HepG2 (cell line): ENCODE measurements around the gene STOM. TPM values are rescaled to one million over a fixed set of nuclear protein-coding genes. Genes with fewer than 3 reads are reported as not detected.

Experiments used
- RERE ChIP-seq: IDR thresholded peaks from 2 replicates; pipeline ENCODE4 v1.6.1; 2016; ENCODE audit warnings: low read depth, missing genetic modification reagents, missing compliant biosample characterization
- RFX1 ChIP-seq: fragments of 450-650 bp; IDR thresholded peaks from 2 replicates; pipeline ENCODE4 v1.6.1; 2017
- ZFP36 ChIP-seq: fragments of 150-350 bp; IDR thresholded peaks from 2 replicates; pipeline ENCODE4 v1.6.1; 2018; ENCODE audit warnings: borderline replicate concordance, low read length, low read depth; ENCODE audit not compliant: partially characterized antibody
- ZFP36L1 ChIP-seq: sonication (generic); formaldehyde crosslinking; IDR thresholded peaks from 2 replicates; pipeline ENCODE4 v1.8.0; 2022; ENCODE audit warnings: mild to moderate bottlenecking, missing genetic modification reagents, moderate library complexity
- ZNF10 ChIP-seq: sonication (generic); formaldehyde crosslinking; IDR thresholded peaks from 2 replicates; pipeline ENCODE4 v1.4.0; 2020; ENCODE audit warnings: mild to moderate bottlenecking, low read depth, missing genetic modification reagents, borderline replicate concordance
- ZNF44 ChIP-seq: sonication (generic); formaldehyde crosslinking; IDR thresholded peaks from 2 replicates; pipeline ENCODE4 v1.5.1; 2020; ENCODE audit warnings: mild to moderate bottlenecking, missing genetic modification reagents
- ZNF816 ChIP-seq: sonication (generic); formaldehyde crosslinking; IDR thresholded peaks from 2 replicates; pipeline ENCODE4 v1.8.0; 2022; ENCODE audit warnings: missing genetic modification reagents, mild to moderate bottlenecking, borderline replicate concordance
- polyA plus RNA-seq, 8 experiments: library from polyadenylated mRNA; depleted of rRNA in 3 of 8; stranded (reverse) in 7 of 8; unstranded in 1 of 8; fragments of >200 nt; fragmentation: Illumina TruSeq in 4 of 8; extraction: Trizol in 4 of 8; gene quantifications; 2 replicates each; pipeline versions ENCODE4 v1.2.1 to v1.2.3, GENCODE V29; 2011 to 2016; ENCODE audit warnings: low read depth in 4 of 8, missing spikeins in 1 of 8, mixed read lengths in 1 of 8; ENCODE audit not compliant: insufficient read depth in 1 of 8
- total RNA-seq, 5 experiments: library from RNA; depleted of rRNA; stranded (reverse); fragments of >200 nt; fragmentation: Illumina TruSeq; extraction: Trizol; gene quantifications; 2 replicates each; pipeline ENCODE4 v1.2.3, GENCODE V29; 2016; ENCODE audit warnings: low read depth in 1 of 5
- TF ChIP-seq, protein P1 (sequence below): IDR thresholded peaks from 2 replicates; pipeline ENCODE4 v1.6.1; 2016; ENCODE audit warnings: mild to moderate bottlenecking

Gene STOM
- total and polyA plus RNA-seq, 2 of the 13 experiments (the other 11 are each of a cell fraction or from before 2014, with no cell fraction given): 43.6 to 165 TPM

DNA sequence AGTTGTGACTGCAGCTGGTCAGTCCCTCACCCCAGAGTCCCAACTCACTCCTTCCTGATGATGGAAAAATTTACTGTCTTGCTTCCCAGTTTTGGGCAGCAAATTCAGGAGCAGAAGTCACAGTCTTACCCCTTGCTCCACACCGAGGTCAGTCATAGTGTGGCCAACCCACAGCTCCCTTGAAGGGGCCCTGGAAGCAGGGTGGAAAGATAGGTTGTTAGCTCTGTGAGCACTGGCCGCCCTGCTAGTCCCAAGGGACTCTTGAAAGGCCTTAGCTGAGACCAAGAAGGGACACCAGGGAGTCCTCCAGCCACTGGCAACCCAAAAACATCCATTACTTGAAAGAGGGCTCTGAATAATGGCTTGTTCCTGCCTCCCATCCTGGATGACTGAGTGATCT, 62.1 kb downstream of the STOM start (continued):
- no peak for TF ChIP-seq RERE (CRISPR knock-in tag)
- no peak for TF ChIP-seq ZFP36
- no peak for TF ChIP-seq ZFP36L1
- no peak for TF ChIP-seq ZNF44 (CRISPR knock-in tag)
- no peak for TF ChIP-seq ZNF816
- TF ChIP-seq, protein P1, sequence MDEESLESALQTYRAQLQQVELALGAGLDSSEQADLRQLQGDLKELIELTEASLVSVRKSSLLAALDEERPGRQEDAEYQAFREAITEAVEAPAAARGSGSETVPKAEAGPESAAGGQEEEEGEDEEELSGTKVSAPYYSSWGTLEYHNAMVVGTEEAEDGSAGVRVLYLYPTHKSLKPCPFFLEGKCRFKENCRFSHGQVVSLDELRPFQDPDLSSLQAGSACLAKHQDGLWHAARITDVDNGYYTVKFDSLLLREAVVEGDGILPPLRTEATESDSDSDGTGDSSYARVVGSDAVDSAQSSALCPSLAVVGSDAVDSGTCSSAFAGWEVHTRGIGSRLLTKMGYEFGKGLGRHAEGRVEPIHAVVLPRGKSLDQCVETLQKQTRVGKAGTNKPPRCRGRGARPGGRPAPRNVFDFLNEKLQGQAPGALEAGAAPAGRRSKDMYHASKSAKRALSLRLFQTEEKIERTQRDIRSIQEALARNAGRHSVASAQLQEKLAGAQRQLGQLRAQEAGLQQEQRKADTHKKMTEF: no peak
- TF ChIP-seq RFX1: no peak
- TF ChIP-seq ZNF10: no peak
